ENCODE results near the gene RANBP9.

GRCh38 chr6:13591205-13591921 lies 120.3 kb downstream of the RANBP9 start:
- TF ChIP-seq ZNF331 (CRISPR knock-in tag; IDR thresholded peaks at IDR 0.05; ENCODE audit: low read depth) (no peak), CTCF (conservative IDR thresholded peaks at IDR 0.05; ENCODE audit: low read depth in 2 of 2) (no peak), EZH2 (IDR thresholded peaks at IDR 0.05; ENCODE audit: low read depth, unreplicated experiment) (no peak), POLR2AphosphoS5 (IDR thresholded peaks at IDR 0.05; ENCODE audit: low read depth) (no peak), ZNF114 (CRISPR knock-in tag; IDR thresholded peaks at IDR 0.05) (no peak), NANOG (IDR thresholded peaks at IDR 0.05; ENCODE audit: borderline replicate concordance) (no peak), CREB1 (CRISPR knock-in tag; IDR thresholded peaks at IDR 0.05; ENCODE audit: low read depth) (no peak)
- TF ChIP-seq, protein P1, sequence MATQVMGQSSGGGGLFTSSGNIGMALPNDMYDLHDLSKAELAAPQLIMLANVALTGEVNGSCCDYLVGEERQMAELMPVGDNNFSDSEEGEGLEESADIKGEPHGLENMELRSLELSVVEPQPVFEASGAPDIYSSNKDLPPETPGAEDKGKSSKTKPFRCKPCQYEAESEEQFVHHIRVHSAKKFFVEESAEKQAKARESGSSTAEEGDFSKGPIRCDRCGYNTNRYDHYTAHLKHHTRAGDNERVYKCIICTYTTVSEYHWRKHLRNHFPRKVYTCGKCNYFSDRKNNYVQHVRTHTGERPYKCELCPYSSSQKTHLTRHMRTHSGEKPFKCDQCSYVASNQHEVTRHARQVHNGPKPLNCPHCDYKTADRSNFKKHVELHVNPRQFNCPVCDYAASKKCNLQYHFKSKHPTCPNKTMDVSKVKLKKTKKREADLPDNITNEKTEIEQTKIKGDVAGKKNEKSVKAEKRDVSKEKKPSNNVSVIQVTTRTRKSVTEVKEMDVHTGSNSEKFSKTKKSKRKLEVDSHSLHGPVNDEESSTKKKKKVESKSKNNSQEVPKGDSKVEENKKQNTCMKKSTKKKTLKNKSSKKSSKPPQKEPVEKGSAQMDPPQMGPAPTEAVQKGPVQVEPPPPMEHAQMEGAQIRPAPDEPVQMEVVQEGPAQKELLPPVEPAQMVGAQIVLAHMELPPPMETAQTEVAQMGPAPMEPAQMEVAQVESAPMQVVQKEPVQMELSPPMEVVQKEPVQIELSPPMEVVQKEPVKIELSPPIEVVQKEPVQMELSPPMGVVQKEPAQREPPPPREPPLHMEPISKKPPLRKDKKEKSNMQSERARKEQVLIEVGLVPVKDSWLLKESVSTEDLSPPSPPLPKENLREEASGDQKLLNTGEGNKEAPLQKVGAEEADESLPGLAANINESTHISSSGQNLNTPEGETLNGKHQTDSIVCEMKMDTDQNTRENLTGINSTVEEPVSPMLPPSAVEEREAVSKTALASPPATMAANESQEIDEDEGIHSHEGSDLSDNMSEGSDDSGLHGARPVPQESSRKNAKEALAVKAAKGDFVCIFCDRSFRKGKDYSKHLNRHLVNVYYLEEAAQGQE (IDR thresholded peaks at IDR 0.05; ENCODE audit: unreplicated experiment) = no peak
